H1 (cell line): Measurements from ENCODE around the gene FBXO28. TPM values are rescaled to one million over a fixed set of nuclear protein-coding genes. Genes with fewer than 3 reads are reported as not detected.

Source experiments
- CBX5 ChIP-seq: fragments of 300-800, 300-1000 bp; sonication (generic); IDR thresholded peaks from 2 replicates; pipeline ENCODE4 v1.7.1; 2016; ENCODE audit warnings: antibody characterized with exemption, low read length, low read depth
- JUN ChIP-seq: IDR thresholded peaks from 2 replicates; pipeline ENCODE4 v1.6.1; 2011; ENCODE audit warnings: low read depth, mild to moderate bottlenecking, improper control_type of control experiment, low read length
- MAFK ChIP-seq: IDR thresholded peaks from 2 replicates; pipeline ENCODE4 v1.6.1; 2012; ENCODE audit warnings: low read depth, mild to moderate bottlenecking, improper control_type of control experiment, low read length
- SUZ12 ChIP-seq: fragments of 200-600 bp; sonication (generic); IDR thresholded peaks from 2 replicates; pipeline ENCODE4 v1.6.1; 2012; ENCODE audit warnings: mild to moderate bottlenecking, inconsistent platforms, low read length, moderate library complexity, mixed read lengths
- TAF1 ChIP-seq: IDR thresholded peaks from 2 replicates; pipeline ENCODE4 v1.6.1; 2011; ENCODE audit warnings: mild to moderate bottlenecking, low read depth, low read length
- polyA plus RNA-seq, 7 experiments: library from polyadenylated mRNA; depleted of rRNA in 3 of 7; stranded (reverse) in 5 of 7; unstranded in 2 of 7; fragments of >200 nt in 5 of 7; fragments of 200-250 nt in 2 of 7; gene quantifications; 1 replicate in 5 of 7; 2 replicates in 1 of 7; 4 replicates in 1 of 7; pipeline versions ENCODE4 v1.2.1 to v1.2.3, GENCODE V29; 2011 to 2013; ENCODE audit warnings: missing spikeins in 2 of 7, mixed read lengths in 2 of 7
- total RNA-seq: library from RNA; stranded (reverse); fragmentation: NEBNext Ultra II Directional; extraction: Animal tissue kit (Norgen Biotek cat#: 25700); gene quantifications from 2 replicates; pipeline ENCODE4 v1.2.1, GENCODE V29; 2021

The FBXO28 gene
- total and polyA plus RNA-seq, 2 of the 8 experiments (the other 6 are each of a cell fraction or from before 2014, with no cell fraction given): 10.3 to 42.5 TPM

DNA sequence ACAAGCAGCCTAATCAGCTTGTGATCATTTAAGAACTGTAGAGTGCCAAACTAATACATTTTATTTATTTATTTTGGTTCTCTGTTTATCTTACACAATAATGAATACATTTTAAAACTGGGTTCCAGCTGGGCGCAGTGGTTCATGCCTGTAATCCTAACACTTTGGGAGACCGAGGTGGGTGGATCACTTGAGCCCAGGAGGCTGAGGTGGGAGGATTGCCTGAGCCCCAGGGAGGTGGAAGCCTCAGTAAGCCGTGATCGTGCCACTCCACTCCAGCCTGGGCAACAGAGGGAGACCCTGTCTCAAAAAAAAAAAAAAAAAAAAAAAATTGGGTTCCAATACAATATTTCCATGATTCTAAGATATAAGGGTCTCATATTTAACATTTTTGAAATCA lies 9.2 kb downstream of the FBXO28 start (continued):
- TF ChIP-seq SUZ12 (no peak), TAF1 (no peak), MAFK (no peak), CBX5 (no peak), JUN (no peak)
